ENCODE measurements around the gene ASAP3.

ASAP3 gene

DNA sequence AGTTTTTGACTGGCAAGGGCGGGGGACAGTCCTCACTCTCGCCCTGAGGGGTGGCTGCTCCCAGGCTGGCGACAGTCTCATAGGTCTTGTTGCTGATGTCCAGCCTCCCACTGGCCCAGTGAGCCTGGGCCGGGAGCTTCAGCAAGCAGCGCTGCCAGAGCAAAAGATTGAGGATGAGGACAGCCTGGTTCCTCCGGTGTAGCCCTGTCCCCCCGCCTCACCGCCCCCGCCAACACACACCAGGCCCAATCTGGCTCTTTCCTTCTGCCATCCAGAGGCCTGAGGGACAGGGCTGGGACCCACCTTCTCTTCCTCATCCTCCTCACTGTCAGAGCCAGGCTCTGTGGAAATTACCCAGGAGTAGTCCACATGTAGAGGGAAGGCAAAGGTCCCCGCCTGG lies 50.9 kb downstream of the ASAP3 start:
- TF ChIP-seq, protein P1, sequence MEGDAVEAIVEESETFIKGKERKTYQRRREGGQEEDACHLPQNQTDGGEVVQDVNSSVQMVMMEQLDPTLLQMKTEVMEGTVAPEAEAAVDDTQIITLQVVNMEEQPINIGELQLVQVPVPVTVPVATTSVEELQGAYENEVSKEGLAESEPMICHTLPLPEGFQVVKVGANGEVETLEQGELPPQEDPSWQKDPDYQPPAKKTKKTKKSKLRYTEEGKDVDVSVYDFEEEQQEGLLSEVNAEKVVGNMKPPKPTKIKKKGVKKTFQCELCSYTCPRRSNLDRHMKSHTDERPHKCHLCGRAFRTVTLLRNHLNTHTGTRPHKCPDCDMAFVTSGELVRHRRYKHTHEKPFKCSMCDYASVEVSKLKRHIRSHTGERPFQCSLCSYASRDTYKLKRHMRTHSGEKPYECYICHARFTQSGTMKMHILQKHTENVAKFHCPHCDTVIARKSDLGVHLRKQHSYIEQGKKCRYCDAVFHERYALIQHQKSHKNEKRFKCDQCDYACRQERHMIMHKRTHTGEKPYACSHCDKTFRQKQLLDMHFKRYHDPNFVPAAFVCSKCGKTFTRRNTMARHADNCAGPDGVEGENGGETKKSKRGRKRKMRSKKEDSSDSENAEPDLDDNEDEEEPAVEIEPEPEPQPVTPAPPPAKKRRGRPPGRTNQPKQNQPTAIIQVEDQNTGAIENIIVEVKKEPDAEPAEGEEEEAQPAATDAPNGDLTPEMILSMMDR (IDR thresholded peaks at IDR 0.05; ENCODE audit: insufficient read depth, low read depth, low read length, missing control alignments), result no peak
- no peak for DNase-seq (ENCODE audit: low read depth)
- H3K4me3 ChIP-seq (ENCODE audit: low read length), result no peak overlapping the region

DNA sequence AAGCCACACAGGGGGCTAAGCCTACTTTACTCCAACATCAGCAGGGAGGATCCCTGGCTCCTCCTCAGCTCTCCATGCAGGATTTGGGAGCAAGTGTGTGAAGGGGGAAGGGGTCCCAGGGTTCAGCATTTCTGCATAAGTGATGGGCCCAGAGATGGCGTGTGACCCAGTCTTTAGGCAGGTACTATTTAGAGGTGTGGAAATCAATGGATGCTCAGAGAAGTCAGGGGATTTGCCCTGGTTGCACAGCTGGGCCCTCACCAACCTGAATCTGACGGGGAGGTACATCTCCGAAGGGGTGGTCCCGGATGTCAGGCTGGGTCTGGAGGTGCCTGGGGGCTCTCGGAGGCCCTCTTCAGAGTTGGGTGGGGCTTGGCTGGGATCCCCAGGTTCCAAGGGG lies 52.5 kb downstream of the ASAP3 start:
- no peak for DNase-seq (ENCODE audit: low read depth)
- TF ChIP-seq, protein P1 (IDR thresholded peaks at IDR 0.05; ENCODE audit: insufficient read depth, low read depth, low read length, missing control alignments), result no peak
- H3K4me3 ChIP-seq (ENCODE audit: low read length), result no peak overlapping the region

DNA sequence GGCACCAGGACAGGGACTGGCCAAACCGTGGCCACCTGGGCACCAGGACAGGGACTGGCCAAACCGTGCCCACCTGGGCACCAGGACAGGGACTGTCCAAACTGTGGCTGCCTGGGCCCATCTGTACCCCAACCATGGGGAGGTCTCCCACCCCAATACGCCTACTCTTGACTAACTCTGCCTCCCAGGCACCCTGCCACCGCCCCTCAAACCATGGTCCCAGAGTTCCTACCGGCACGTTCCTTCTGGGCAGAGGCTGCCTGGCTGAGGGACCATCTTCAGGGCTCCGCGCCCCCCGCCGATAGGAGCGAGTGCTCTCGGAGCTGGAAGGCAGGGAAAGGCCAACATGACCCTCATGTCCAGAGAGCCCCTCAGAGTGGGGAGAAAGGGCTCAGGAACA lies 53.2 kb downstream of the ASAP3 start:
- no peak overlapping the region for H3K4me3 ChIP-seq (ENCODE audit: low read length)

DNA sequence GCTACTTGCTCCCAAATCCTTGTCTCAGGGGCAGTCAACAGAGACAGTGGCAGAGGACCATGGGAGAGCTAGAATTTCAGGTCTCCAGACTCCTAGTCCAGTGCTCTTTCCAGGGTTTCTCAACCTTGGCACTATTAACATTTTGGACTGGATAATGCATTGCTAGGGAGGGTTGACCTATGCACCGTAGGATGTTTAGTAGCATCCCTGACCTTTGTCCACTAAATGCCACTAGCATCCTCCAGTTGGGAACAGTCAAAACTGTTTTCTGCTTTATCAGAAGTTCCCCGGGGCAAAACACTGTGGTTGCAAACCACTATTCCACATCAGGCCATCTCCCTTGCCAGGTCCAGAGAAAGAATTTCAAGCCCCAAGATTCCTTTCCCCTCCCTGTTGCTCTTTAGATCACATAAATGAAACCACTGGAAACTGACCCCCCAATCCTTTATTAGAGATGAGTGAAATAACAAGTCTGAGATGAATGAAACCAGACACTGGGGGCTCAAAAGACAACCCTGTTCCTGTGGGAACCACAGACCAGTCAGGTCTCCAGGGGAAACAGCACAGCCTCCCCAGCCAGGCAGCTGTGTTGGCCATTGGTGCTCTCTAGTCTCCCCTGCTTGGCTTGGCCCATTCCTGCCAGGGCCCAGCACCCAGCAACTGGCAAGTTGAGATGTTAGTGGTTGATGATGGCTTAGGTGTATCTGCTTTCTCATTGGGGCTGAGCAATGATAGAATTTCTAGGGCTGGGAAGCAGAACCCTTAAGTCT lies 55.7 kb downstream of the ASAP3 start:
- TF ChIP-seq, protein P1 (IDR thresholded peaks at IDR 0.05; ENCODE audit: insufficient read depth, low read depth, low read length, missing control alignments), result no peak
- no peak overlapping the region for H3K4me3 ChIP-seq (ENCODE audit: low read length)
- DNase-seq (ENCODE audit: low read depth), result no peak

More for the DNA sequence above, 53.2 kb downstream of the ASAP3 start:
- TF ChIP-seq, protein P1 (IDR thresholded peaks at IDR 0.05; ENCODE audit: insufficient read depth, low read depth, low read length, missing control alignments), result no peak
- DNase-seq (ENCODE audit: low read depth), result no peak

DNA sequence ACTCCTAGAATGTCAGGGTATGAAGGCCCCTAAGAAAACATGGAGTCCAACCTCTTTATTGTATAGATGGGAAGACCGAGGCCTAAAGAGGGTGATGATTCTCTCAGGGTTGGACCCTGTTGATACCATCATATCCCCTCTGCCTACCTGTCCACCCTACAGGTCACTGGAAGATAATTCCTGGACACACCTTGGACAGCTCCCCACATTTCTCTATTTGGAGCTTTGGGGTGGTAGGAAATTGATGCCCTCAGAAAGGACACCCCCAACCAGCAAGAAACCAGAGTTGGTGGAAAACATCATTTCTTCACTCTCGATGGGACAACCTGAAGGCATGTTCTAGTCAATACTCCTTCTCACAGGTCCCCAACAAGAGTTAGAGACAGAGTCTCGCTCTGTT lies 56.4 kb downstream of the ASAP3 start:
- TF ChIP-seq, protein P1 (IDR thresholded peaks at IDR 0.05; ENCODE audit: insufficient read depth, low read depth, low read length, missing control alignments), result no peak
- H3K4me3 ChIP-seq (ENCODE audit: low read length), result no peak overlapping the region
- no peak for DNase-seq (ENCODE audit: low read depth)

DNA sequence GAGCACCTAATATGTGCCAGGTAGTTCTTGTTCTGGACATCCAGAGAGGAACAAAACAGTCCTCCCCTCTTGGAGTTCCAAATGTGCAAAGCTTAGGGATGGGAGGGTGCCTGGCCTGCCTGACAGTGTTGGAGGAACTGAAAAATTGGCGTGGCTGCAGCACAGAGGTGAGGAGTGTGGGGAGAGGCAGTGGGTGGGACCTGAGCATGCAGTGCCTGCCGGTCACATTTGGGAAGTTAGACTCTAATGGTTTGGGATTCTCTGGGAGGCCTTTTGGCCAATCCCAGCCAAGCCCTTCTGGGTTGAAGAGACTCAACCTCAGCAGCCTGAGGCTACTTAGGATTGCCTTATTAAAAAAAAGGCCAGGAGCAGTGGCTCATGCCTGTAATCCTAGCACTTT lies 57.2 kb downstream of the ASAP3 start:
- DNase-seq (ENCODE audit: low read depth), result no peak
- TF ChIP-seq, protein P1 (IDR thresholded peaks at IDR 0.05; ENCODE audit: insufficient read depth, low read depth, low read length, missing control alignments), result no peak
- H3K4me3 ChIP-seq (ENCODE audit: low read length), result no peak overlapping the region

DNA sequence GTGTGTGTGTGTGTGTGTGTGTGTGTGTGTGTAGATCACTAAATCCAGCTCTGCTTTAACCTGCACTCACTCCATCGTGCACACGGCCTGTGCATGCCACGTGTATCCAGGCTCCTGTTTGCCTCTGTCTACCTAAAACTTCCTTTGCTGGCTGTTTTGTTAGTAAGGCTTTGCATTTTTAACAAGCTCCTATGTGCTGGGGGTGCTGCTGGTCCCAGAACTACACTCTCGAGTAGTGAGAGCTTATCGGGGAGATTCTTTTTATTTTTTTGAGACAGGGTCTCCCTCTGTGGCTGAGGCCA lies 58.8 kb downstream of the ASAP3 start:
- no peak for DNase-seq (ENCODE audit: low read depth)
- TF ChIP-seq, protein P1 (IDR thresholded peaks at IDR 0.05; ENCODE audit: insufficient read depth, low read depth, low read length, missing control alignments), result no peak
- H3K4me3 ChIP-seq (ENCODE audit: low read length), result peak overlapping the region; percentile 53
